ENCODE results near the gene PPP1R12B.
A peak's percentile ranks its signal among the peaks of the same experiment; 100 is the strongest.

PPP1R12B gene

DNA sequence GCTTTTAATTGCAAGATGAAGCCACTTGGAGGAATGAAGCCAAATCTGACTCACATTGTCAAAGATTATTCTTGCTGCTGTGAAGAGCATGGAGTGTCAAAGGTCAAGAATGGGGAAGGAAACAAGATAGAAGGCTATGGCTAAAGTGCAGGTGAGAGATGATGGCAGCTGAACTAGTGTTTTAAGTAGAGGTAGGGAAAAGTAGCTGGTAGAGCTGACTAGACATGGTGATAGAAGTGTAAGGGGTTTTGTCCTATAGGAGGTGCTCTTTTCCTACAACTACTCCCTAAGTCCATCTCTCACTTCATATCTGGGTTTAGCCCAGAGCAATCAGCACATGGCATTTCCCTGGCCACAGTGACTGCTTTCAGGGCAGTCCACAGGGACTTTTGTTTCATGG lies 18.6 kb upstream of the PPP1R12B start:
- Histone ChIP-seq H3K4me1 (no peaks in the 10 kb centered on the region), H3K36me3 (peaks cover 0 to 8% (median 0%) of the 10 kb centered on the region in 3 donors), H3K27me3 (no peaks in the 10 kb centered on the region), H3K27ac (no peak overlapping the region), H3K4me3 (no peak overlapping the region), H3K9me3 (no peaks in the 10 kb centered on the region)
- intact Hi-C loops (cut with DNase I; ENCODE audit: low total_unique reads), result no loop called here
- no peak for DNase-seq
- no peak for TF ChIP-seq CTCF (IDR thresholded peaks at IDR 0.05)

GRCh38 chr1:202333861-202334260 lies 14.6 kb upstream of the PPP1R12B start:
- Histone ChIP-seq H3K4me3 (no peak overlapping the region), H3K36me3 (peaks cover 0 to 8% (median 0%) of the 10 kb centered on the region in 3 donors), H3K4me1 (no peaks in the 10 kb centered on the region), H3K27me3 (no peaks in the 10 kb centered on the region), H3K9me3 (no peaks in the 10 kb centered on the region), H3K27ac (no peak overlapping the region)
- no peak for DNase-seq
- TF ChIP-seq CTCF (IDR thresholded peaks at IDR 0.05), result no peak
- intact Hi-C loops (cut with DNase I; ENCODE audit: low total_unique reads), result no loop called here

DNA sequence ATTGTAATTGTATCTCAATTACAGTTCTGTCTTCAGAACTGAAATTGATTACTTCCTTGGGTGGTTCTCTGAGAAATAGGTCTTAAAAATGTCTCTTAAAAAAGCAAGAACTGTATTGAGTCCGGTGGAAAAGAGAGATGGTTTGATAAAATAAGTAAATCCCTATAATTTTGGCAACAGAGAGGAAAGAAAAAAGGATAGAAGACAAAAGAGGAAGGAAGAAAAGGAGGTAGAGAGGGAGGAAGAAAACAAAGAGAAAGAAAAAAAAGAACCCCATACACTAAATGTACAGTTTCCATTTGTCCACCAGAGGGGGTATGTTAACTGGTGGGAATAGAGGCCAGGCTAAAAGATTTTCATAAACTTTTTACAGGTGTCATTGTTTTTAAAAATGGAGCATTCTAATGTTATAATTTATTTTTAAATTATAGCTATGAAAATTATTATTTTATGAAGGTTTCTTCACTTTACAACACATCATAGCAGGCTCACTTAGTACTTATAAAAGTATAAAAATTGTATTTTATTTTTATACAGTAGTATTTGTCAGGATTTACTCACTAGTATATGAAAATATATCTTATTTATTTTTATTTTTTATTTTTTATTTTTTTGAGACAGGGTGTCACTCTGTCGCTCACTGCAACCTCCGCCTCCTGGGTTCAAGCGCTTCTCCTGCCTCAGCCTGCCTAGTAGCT lies 4.7 kb upstream of the PPP1R12B start:
- H3K27ac ChIP-seq, result no peak overlapping the region
- H3K4me1 ChIP-seq, result peaks cover 0 to 8% (median 3%) of the 10 kb centered on the region in 4 donors
- intact Hi-C loops (cut with DNase I; ENCODE audit: low total_unique reads), result loop anchor here (10.0 kb wide), 1 partner anchor 371 kb away; the partner anchor contains the start of gene SYT2
- H3K4me3 ChIP-seq, result no peak overlapping the region
- TF ChIP-seq CTCF (IDR thresholded peaks at IDR 0.05), result peak; percentile 67 to 72
- H3K36me3 ChIP-seq, result no peaks in the 10 kb centered on the region
- no peaks in the 10 kb centered on the region for H3K27me3 ChIP-seq
- H3K9me3 ChIP-seq, result no peaks in the 10 kb centered on the region
- DNase-seq, result no peak

- Histone ChIP-seq H3K4me3 (peak overlapping the region; percentile 94 to 97), H3K27me3 (no peaks in the 10 kb centered on the region), H3K9me3 (no peaks in the 10 kb centered on the region), H3K36me3 (no peaks in the 10 kb centered on the region), H3K27ac (peak overlapping the region in 1 of 2 donors; percentile 5), H3K4me1 (peaks cover 0 to 25% (median 14%) of the 10 kb centered on the region in 4 donors)
- no peak for DNase-seq
- TF ChIP-seq CTCF (IDR thresholded peaks at IDR 0.05), result no peak
- intact Hi-C loops (cut with DNase I; ENCODE audit: low total_unique reads), result loop anchor here (10.0 kb wide), 1 partner anchor 367 kb away; the partner anchor contains the start of gene SYT2
Observed at GRCh38 chr1:202348005-202348508, 442 bp upstream of the PPP1R12B start.

DNA sequence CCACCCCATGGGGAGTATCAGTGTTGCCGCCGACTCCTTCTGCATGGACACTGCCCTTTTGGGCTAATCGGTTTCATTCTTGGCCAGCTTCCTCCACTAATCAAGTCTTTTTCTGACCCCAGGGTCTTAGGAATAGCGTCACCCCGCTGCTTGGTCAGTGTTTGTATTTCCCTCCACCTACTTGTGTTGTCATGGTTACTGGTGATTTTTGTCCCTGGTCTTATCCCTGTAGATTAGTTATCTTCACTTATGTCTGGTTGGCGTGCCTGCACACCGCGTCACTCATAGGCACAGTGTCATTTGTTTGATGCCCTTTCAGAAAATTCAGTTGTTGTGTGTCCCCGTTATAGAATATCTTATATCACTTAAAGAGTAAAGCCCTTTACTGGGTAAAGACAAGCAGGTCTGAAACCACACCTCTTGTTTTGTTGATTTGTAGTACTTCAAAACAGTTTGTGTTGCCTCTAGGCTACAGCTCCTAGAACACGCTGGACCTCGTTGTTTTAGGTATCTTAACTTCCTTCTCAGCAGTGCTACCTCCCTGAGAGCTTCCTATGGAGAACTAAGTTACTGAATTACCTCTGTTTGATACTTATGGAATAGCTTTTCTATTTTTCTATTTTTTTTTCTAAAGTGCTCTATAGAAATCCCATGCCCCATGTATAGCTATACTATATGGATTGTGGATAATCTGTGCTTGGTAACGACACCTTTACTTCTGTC lies 868 bp downstream of the PPP1R12B start:
- DNase-seq, result peak in 1 of 2 donors; percentile 27
- Histone ChIP-seq H3K27ac (peak overlapping the region; percentile 89 to 90), H3K4me1 (peaks cover 0 to 25% (median 14%) of the 10 kb centered on the region in 4 donors), H3K4me3 (peak overlapping the region; percentile 94 to 97), H3K27me3 (no peaks in the 10 kb centered on the region), H3K36me3 (no peaks in the 10 kb centered on the region), H3K9me3 (no peaks in the 10 kb centered on the region)
- intact Hi-C loops (cut with DNase I; ENCODE audit: low total_unique reads), result loop anchor here (10.0 kb wide), 1 partner anchor 365 kb away; the partner anchor contains the start of gene SYT2
- TF ChIP-seq CTCF (IDR thresholded peaks at IDR 0.05), result no peak

Measured in tibial artery (tissue), 4 donors.